GM23338 (cell line): ENCODE data around the gene GCC1. TPM values are rescaled to one million over a fixed set of nuclear protein-coding genes. Genes with fewer than 3 reads are reported as not detected.

Experiments
- ATAC-seq: fragments of 200-7000 bp; cut with Tn5 transposase; 3 replicates; pipeline ENCODE4 v1.9.1; 2020
- DNase-seq: peaks from one replicate; pipeline ENCODE4 v3.0.0-alpha.2; 2015; ENCODE audit warnings: low spot score
- H2AFZ ChIP-seq: fragments of 200-600 bp; sonication (generic); 2 replicates; pipeline ENCODE4 v1.8.0; 2016; ENCODE audit warnings: antibody characterized with exemption, mild to moderate bottlenecking, moderate library complexity
- H3F3A ChIP-seq: fragments of 200-600 bp; sonication (generic); replicated peaks from 2 replicates; pipeline ENCODE4 v1.8.0; 2017; ENCODE audit warnings: antibody characterized with exemption, mixed run types, low read depth
- H3K27ac ChIP-seq: fragments of 200-600 bp; sonication (generic); 2 replicates; pipeline ENCODE4 v1.6.1; 2016; ENCODE audit warnings: low read depth
- H3K27me3 ChIP-seq: fragments of 200-600 bp; sonication (generic); 2 replicates; pipeline ENCODE4 v1.8.0; 2016; ENCODE audit warnings: mild to moderate bottlenecking, mixed run types, moderate library complexity; ENCODE audit not compliant: insufficient read depth
- H3K36me3 ChIP-seq: fragments of 200-600 bp; sonication (generic); 2 replicates; pipeline ENCODE4 v1.8.0; 2016; ENCODE audit warnings: mild to moderate bottlenecking; ENCODE audit not compliant: insufficient read depth
- H3K4me1 ChIP-seq: fragments of 200-600 bp; sonication (generic); 2 replicates; pipeline ENCODE4 v1.8.0; 2016; ENCODE audit warnings: mild to moderate bottlenecking, moderate library complexity; ENCODE audit not compliant: insufficient read depth
- H3K4me2 ChIP-seq: fragments of 200-600 bp; sonication (generic); 2 replicates; pipeline ENCODE4 v1.7.1; 2017; ENCODE audit warnings: mixed run types
- H3K4me3 ChIP-seq: fragments of 200-600 bp; sonication (generic); 2 replicates; pipeline ENCODE4 v1.6.1; 2016; ENCODE audit warnings: mixed run types
- H3K79me2 ChIP-seq: fragments of 200-600 bp; sonication (generic); replicated peaks from 2 replicates; pipeline ENCODE4 v1.8.0; 2017; ENCODE audit warnings: mild to moderate bottlenecking; ENCODE audit not compliant: insufficient read depth
- H3K9me2 ChIP-seq: fragments of 200-600 bp; sonication (generic); 2 replicates; pipeline ENCODE4 v1.8.0; 2017; ENCODE audit not compliant: insufficient read depth
- H4K20me1 ChIP-seq: fragments of 200-600 bp; sonication (generic); replicated peaks from 2 replicates; pipeline ENCODE4 v1.8.0; 2017; ENCODE audit warnings: mild to moderate bottlenecking; ENCODE audit not compliant: insufficient read depth
- H3K27ac Mint-ChIP-seq: 2 replicates; pipeline ENCODE4 v1.8.0; 2020; ENCODE audit warnings: inconsistent platforms, mild to moderate bottlenecking, moderate library complexity, mixed read lengths
- H3K27me3 Mint-ChIP-seq: 3 replicates; pipeline ENCODE4 v1.8.0; 2022; ENCODE audit warnings: low read depth, mild to moderate bottlenecking, moderate library complexity, mixed read lengths, inconsistent platforms; ENCODE audit not compliant: insufficient read depth, poor library complexity
- H3K36me3 Mint-ChIP-seq: 3 replicates; pipeline ENCODE4 v1.8.0; 2021; ENCODE audit warnings: low read depth, mild to moderate bottlenecking, inconsistent platforms, moderate library complexity, mixed read lengths
- H3K4me1 Mint-ChIP-seq: 3 replicates; pipeline ENCODE4 v1.8.0; 2020; ENCODE audit warnings: mild to moderate bottlenecking, inconsistent platforms, mixed read lengths
- H3K4me3 Mint-ChIP-seq: 3 replicates; pipeline ENCODE4 v1.8.0; 2021; ENCODE audit warnings: moderate library complexity, mild to moderate bottlenecking, inconsistent platforms, mixed read lengths
- H3K9me3 Mint-ChIP-seq: 3 replicates; pipeline ENCODE4 v1.8.0; 2020; ENCODE audit warnings: moderate library complexity, mild to moderate bottlenecking, inconsistent platforms, mixed read lengths
- CREB1 ChIP-seq: fragments of 250-450 bp; sonication (Bioruptor Pico); IDR thresholded peaks from 2 replicates; pipeline ENCODE4 v1.5.0; 2020; ENCODE audit warnings: low read depth, mild to moderate bottlenecking, moderate library complexity
- CTCF ChIP-seq, 2 experiments: fragments of 200-600 bp in 1 of 2; sonication (generic) in 1 of 2; conservative IDR thresholded peaks; 2 replicates each; pipeline versions ENCODE4 v1.5.1 to v1.6.1; 2016 to 2017; ENCODE audit warnings: antibody characterized with exemption in 2 of 2, low read depth in 2 of 2, mild to moderate bottlenecking in 2 of 2, moderate library complexity in 1 of 2
- EZH2phosphoT487 ChIP-seq: fragments of 200-600 bp; sonication (generic); IDR thresholded peaks from one replicate; pipeline ENCODE4 v1.8.1; 2018; ENCODE audit warnings: antibody characterized with exemption; ENCODE audit not compliant: unreplicated experiment
- NANOG ChIP-seq: IDR thresholded peaks from 2 replicates; pipeline ENCODE4 v1.6.1; 2016; ENCODE audit warnings: antibody characterized with exemption, borderline replicate concordance
- REST ChIP-seq: IDR thresholded peaks from one replicate; pipeline ENCODE4 v1.6.1; 2018; ENCODE audit warnings: antibody characterized with exemption; ENCODE audit not compliant: unreplicated experiment
- ZNF331 ChIP-seq: fragments of 250-450 bp; sonication (Bioruptor Pico); IDR thresholded peaks from 2 replicates; pipeline ENCODE4 v1.5.0; 2020; ENCODE audit warnings: low read depth, mild to moderate bottlenecking, moderate library complexity
- polyA plus RNA-seq: library from polyadenylated mRNA; unstranded; fragments of >200 nt; fragmentation: Nextera tagmentation; extraction: Ambion mirVana; gene quantifications from 2 replicates; pipeline ENCODE4 v1.2.1, GENCODE V29; 2016
- total RNA-seq: library from RNA; depleted of rRNA; stranded (reverse); fragments of >200 nt; shearing (Covaris generic); gene quantifications from 2 replicates; pipeline ENCODE4 v1.2.3, GENCODE V29; 2014

GCC1 gene
- total and polyA plus RNA-seq, 2 experiments from 2014 or later = 3.2 to 17.6 TPM

GRCh38 chr7:127582361-127582760, 3.0 kb downstream of the GCC1 start:
- Mint-ChIP-seq H3K9me3 (no peaks in the 10 kb centered on the region), H3K36me3 (peaks cover 22% of the 10 kb centered on the region), H3K4me3 (no peak overlapping the region), H3K27ac (no peak overlapping the region), H3K27me3 (peaks cover 24% of the 10 kb centered on the region), H3K4me1 (peaks cover 16% of the 10 kb centered on the region)
- Histone ChIP-seq H3K36me3 (peaks cover 7% of the 10 kb centered on the region; the same call in 1 of the 2 replicates), H3K27me3 (peaks cover 18% of the 10 kb centered on the region), H3K27ac (no peak overlapping the region), H4K20me1 (peaks cover 23% of the 10 kb centered on the region; the same call in 1 of the 2 replicates), H2AFZ (no peak overlapping the region), H3F3A (peaks cover 8% of the 10 kb centered on the region; the same call in 1 of the 2 replicates), H3K4me1 (peaks cover 17% of the 10 kb centered on the region), H3K9me2 (no peaks in the 10 kb centered on the region), H3K4me3 (no peak overlapping the region), H3K4me2 (no peak overlapping the region), H3K79me2 (peaks cover 22% of the 10 kb centered on the region)
- TF ChIP-seq CREB1 (CRISPR knock-in tag) = no peak
- ATAC-seq = no peak
- no peak for DNase-seq

GRCh38 chr7:127581716-127582115, 3.7 kb downstream of the GCC1 start:
- no peak overlapping the region for H3K27ac ChIP-seq
- no peaks in the 10 kb centered on the region for H3K9me2 ChIP-seq
- peaks cover 19% of the 10 kb centered on the region for H3K27me3 Mint-ChIP-seq
- no peak overlapping the region for H2AFZ ChIP-seq
- peaks cover 22% of the 10 kb centered on the region for H3K79me2 ChIP-seq
- no peaks in the 10 kb centered on the region for H3K9me3 Mint-ChIP-seq
- H3K4me3 ChIP-seq = no peak overlapping the region
- no peak overlapping the region for H3K4me2 ChIP-seq
- H3F3A ChIP-seq = 0 out of 2 replicates have a peak, but pooled peaks cover 6% of the 10 kb centered on the region
- no peak for ATAC-seq
- no peak for DNase-seq
- H3K4me3 Mint-ChIP-seq = no peak overlapping the region
- peaks cover 12% of the 10 kb centered on the region for H3K27me3 ChIP-seq
- H3K27ac Mint-ChIP-seq = no peak overlapping the region
- no peak for TF ChIP-seq EZH2phosphoT487
- TF ChIP-seq ZNF331 = no peak
- no peak for TF ChIP-seq NANOG
- TF ChIP-seq CREB1 (CRISPR knock-in tag) = no peak
- TF ChIP-seq CTCF (conservative IDR thresholded peaks at IDR 0.05; ENCODE audit: low read depth in 2 of 2) = no peak
- no peak for TF ChIP-seq REST
- peaks cover 23% of the 10 kb centered on the region; the same call in 1 of the 2 replicates for H4K20me1 ChIP-seq
- H3K36me3 ChIP-seq = peaks cover 7% of the 10 kb centered on the region; the same call in 1 of the 2 replicates
- H3K4me1 Mint-ChIP-seq = peaks cover 11% of the 10 kb centered on the region
- peaks cover 13% of the 10 kb centered on the region for H3K4me1 ChIP-seq
- peaks cover 22% of the 10 kb centered on the region for H3K36me3 Mint-ChIP-seq
